ENCODE measurements around the gene MAMDC4.
"Not testable (repeated sequence)": the region's sequence is repeated elsewhere in the genome, so short reads cannot be mapped to it uniquely, and the experiment has no call there.

MAMDC4 gene

DNA sequence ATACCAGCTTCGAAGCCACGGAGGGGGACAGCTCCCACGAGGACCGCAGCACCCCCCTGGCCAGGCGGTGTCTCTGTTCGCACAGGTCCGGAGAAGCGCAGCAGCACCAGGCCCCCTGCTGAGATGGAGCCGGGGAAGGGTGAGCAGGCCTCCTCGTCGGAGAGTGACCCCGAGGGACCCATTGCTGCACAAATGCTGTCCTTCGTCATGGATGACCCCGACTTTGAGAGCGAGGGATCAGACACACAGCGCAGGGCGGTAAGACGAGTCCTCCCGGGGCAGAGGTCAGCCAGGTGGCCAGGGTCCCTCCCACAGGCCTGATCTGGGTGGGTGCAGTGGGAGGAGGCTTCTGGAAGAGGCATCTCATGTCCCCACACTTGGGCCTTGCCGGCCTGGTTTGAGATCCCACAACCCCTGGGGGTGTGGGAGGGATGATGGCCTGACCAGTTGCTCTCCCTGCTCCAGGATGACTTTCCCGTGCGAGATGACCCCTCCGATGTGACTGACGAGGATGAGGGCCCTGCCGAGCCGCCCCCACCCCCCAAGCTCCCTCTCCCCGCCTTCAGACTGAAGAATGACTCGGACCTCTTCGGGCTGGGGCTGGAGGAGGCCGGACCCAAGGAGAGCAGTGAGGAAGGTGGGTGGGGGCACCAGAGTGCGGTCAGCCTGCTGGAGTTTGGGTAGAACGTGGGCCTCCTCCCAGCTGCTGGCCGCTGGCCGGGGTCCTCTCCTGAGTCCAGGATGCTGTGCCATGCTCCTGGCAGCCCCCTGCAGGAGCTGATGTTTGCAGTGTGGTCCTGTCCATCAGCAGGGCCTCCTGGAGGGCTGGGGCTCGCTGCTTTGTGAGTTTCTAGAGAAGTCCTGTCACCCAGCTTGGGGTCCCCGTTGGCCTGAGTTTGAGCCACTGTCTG is 12.7 kb upstream of the MAMDC4 start:
- no peak for DNase-seq (ENCODE audit: low spot score)

DNA sequence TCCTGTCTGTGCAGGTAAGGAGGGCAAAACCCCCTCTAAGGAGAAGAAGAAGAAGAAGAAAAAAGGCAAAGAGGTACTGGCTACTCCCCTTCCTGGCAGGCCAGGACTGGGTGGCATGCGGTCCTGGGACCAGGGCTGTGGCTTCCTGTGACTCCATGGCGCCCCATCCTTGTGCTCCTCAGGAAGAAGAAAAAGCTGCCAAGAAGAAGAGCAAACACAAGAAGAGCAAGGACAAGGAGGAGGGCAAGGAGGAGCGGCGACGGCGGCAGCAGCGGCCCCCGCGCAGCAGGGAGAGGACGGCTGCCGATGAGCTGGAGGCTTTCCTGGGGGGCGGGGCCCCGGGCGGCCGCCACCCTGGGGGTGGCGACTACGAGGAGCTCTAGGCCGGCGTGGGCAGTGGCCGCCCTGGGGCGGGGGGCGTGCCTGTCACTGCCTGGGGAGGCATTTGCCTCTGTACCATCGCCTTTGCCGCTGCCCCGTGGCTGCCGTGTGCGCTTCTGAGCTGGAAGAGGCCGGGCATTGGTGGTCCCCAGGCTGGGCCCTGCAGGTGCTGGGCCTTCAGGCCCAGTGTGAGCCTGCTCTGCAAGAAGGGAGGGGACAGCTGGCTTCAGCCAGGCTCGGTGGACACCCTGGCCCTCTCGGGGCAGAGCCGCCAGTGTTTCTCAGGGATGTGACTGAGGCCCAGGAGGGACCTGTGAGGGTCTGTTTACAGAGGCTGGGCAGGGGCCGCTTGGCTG is 11.8 kb upstream of the MAMDC4 start:
- no peak for DNase-seq (ENCODE audit: low spot score)

DNA sequence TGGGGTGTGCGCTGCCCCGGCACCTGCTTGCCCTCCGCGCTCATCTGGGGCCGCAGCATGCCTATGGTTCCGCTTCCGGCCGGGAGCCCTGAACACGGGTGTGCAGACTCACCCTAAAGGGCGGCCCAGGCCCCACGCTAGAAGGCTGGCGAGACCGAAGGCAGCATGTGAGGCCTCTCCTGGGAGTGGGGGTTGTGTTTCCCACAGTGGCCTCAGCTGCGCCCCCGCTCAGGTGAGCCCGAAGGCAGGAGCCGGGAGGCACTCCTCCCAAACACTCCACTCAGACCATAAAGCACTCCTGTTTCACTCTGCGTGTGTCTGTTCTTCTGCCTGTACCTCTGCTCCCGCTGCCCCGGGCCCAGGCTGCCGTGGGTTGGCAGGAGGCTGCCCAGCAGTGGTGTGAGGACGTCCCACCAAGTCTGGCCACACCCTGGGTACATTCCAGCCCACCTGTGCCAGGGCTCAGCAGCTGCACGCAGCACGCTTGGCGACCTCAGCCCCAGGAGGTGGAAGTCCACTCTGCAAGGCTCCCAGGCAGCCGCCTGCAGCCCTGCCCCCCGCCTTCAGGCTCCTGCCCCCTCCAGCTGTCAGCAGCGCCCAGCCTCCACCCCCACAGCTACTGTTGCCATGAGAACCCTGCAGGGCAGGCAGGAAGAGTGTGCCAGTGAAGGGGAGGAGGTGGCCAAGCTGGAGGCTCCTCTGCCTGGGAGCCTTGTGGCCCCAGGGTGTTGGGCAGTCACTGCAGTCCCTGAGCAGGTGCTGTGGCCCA is 11.1 kb upstream of the MAMDC4 start:
- DNase-seq (ENCODE audit: low spot score) = no peak

DNA sequence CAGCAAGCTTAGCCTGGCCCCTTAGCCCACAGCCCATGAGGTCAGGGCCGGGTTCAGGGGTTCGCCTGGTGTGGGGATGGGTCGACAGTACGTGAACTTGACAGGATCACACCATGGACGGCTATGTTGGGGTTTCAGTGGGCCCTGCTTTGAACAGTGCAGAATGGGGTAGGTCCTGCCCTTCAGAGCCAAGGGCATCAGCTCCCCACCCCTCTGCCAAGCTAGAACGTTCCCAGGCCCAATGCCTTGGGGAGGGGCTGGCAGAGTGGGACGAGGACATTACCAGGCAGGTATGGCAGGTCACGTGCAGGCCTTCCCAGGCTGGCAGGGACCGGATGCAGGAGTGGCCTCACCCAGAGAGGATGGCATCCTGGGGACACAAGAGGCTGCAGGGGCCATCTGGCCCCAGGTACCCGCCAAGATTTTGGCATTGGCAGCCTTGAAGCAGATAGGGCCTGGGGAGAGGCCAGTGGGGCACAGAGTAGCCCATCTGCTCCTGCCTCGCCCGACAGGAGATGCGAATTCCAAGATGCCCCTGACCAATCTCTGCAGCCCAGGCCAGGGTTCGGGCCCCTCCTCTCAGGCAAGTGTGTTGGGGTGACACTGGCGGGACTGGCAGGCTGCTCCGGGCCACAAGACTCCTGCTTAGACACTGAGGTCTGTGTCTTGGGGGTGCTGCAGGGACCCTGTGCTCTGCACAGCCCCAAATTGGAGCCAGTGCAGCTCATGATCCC is 10.3 kb upstream of the MAMDC4 start:
- DNase-seq (ENCODE audit: low spot score) = not testable (repeated sequence)

DNA sequence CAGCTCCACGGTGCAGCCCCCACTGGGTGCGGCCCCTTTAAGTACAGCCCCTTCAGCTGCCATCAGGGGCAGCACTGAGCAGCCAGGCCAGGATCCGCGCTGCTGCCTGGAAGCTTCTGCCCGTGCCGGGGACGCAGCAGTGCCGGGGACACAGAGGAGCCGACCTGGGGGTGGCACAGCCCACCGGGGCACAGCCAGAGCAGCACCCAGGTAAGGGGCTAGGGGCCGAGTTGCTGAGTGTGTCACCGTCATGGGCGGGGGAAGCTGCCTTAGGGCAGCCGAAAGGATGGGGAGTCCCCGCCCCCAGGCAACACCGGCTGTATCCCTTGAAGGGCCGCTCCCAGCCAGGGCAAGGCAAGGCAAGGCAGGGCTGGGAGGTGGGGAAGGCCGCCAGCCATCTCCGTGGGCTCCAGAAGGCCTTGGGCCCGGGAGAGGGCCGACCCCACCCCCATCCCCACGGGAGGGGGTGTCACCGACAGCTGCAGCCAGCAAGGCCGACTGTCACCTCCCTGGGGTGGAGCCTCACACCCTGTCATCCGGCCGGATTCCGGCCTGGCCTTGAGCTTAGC is 9.7 kb upstream of the MAMDC4 start, which contains the start of gene AJM1:
Gene AJM1, plus strand, starts transcription at position 99 of the 569 bp plus-strand sequence. CDS start 1,937 bp downstream, outside the sequence.
- peak; percentile 76 for DNase-seq (ENCODE audit: low spot score)

DNA sequence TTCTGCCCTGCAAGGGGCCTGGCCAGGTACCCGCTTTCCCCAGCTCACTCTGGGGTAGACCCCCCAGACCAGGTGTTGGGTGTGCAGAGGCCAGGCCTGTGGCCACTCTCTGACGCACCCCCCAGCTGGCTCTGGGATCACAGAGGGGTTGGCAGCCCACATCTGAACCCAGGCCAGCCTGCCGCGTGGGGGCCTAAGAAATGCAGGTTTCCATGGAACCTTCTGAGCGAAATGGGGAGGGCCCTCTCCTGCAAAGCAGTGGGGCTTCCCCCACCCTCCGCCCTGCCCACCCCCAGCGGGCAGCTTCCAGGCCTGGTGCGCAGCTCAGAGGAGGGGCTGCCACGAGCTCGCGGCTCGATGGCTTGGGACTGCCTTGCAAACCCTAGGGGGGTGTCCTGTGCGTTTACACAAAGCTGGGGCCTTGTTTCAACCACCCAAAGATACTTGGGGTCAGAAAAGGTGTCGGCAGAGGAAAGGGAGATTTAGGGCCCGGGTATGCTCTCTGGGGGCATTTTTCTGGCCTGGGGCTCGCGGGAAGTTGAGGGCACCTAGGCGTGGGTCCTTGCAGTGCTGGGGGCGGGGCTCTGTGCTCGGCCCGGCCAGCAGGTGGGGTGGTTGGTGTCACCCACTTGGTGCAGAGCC is 8.9 kb upstream of the MAMDC4 start:
- not testable (repeated sequence) for DNase-seq (ENCODE audit: low spot score)

DNA sequence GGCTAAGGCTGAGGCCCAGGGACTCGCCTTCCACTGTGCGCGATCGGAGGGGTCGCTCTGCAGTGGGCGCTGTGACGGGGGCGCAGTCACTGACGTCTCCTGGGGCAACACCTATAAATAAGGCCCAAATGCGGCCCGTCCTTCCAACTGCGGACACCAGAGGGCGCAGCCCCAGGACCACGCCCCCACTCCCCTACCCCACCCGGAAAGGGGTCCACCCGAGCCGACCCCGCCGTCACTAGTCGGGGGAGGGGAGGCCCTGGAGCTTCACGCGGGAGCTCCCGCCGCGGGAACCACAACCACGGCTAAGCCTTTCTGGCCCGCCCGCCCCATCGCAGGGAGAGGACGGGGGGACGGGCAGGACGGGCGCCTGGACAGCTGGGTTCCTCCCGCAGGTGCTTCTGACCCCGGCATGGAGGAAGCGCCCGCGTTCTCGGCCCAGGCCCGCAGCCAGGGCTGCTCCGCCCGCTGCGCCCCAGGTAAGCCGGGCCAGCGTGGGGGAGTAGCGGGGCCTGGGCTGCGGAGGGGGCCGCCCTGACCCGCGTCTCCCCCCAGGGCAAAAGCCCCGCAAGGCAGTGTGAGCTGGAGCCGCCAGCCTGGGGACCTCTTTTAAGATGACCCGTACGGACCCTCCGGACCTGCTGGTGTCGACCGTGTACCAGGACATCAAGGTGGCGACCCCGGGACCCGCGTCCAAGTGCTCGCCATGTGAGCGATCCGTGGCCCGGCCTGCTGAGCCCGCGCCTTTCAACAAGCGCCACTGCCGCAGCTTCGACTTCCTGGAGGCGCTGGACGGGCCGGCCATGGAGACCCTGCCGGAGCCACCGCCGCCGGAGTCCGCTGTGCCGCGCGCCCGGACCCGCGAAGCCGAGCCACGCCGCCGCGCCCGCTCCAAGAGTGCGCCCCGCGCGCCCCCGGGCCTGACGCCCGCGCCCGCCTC is 8.1 kb upstream of the MAMDC4 start:
- DNase-seq (ENCODE audit: low spot score) = not testable (repeated sequence)

DNA sequence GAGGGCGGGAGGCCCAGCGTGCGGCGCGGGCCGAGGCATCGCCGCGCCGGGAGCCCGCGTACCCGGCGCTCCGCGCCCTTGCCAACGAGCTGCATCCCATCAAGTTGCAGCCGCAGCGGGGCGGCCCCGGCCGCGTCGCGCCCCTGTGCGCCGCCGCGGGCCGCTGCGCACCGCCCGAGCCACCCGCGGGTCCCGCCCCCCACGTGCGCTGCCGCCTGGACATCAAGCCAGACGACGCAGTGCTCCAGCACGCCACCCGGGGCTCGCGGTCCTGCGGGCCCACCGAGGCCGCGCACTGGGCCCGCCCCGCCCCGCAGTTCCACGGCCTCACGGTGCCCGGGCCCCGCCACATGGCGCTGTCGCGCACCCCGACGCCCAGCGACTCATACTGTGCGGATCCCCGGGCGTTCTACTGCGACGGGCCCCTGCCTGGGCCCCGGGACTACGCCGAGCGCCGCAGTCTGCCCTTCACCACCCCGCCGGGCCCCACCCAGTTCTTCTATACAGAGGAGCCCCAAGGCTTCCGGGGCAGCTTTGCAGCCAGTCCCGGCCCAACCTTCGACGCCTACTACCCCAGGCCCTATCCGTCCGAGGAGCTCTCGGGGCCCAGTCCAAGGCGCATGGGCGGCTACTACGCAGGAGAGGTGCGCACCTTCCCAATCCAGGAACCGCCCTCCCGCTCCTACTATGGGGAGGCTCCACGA is 7.2 kb upstream of the MAMDC4 start:
- no peak for DNase-seq (ENCODE audit: low spot score)

DNA sequence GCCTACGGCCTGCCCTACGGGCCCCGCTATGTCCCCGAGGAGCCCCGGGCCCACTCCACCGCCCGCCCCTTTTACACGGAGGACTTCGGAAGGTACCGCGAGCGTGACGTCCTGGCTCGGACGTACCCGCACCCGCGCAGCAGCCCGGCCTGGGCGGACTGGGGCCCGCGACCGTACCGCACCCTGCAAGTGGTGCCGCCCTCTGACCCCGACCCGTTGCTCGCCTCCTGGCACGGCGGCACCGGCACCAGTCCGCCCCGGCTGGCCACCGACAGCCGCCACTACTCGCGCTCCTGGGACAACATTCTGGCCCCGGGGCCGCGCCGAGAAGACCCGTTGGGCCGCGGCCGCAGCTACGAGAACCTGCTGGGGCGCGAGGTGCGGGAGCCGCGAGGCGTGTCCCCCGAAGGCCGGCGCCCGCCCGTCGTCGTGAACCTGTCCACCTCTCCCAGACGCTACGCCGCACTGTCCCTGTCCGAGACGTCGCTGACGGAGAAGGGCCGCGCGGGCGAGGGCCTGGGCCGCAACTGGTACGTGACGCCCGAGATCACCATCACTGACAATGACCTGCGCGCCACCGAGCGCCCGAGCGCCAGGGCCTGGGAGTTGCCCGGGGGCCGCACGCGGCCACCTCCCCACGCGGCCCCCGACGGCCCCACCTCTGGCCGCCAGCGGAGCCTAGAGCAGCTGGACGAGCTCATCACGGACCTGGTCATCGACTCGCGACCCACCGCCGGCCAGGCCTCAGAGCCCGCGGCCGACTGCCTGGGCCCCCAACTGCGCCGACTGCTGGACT is 6.5 kb upstream of the MAMDC4 start:
- no peak for DNase-seq (ENCODE audit: low spot score)

DNA sequence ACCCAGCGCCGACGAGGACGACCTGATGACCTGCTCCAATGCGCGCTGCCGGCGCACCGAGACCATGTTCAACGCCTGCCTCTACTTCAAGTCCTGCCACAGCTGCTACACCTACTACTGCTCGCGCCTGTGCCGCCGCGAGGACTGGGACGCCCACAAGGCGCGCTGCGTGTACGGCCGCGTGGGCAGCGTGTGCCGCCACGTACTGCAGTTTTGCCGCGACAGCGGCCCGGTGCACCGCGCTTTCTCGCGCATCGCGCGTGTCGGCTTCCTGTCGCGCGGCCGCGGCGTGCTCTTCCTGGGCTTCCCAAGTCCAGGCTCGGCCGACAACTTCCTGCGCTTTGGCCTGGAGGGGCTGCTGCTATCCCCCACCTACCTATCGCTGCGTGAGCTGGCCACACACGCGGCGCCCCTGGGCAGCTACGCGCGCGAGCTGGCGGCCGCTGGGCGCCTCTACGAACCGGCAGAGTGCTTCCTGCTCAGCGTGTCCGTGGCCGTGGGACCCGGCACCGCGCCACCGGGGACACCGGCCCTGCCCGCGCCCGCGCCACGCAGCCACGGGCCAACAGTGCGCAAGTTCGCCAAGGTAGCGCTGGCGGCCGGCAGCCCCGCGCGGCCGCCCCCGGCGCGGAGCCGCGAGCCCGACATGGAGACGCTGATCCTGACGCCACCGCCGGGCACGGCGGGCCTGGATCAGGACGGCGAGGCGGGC is 5.6 kb upstream of the MAMDC4 start:
- DNase-seq (ENCODE audit: low spot score) = no peak

DNA sequence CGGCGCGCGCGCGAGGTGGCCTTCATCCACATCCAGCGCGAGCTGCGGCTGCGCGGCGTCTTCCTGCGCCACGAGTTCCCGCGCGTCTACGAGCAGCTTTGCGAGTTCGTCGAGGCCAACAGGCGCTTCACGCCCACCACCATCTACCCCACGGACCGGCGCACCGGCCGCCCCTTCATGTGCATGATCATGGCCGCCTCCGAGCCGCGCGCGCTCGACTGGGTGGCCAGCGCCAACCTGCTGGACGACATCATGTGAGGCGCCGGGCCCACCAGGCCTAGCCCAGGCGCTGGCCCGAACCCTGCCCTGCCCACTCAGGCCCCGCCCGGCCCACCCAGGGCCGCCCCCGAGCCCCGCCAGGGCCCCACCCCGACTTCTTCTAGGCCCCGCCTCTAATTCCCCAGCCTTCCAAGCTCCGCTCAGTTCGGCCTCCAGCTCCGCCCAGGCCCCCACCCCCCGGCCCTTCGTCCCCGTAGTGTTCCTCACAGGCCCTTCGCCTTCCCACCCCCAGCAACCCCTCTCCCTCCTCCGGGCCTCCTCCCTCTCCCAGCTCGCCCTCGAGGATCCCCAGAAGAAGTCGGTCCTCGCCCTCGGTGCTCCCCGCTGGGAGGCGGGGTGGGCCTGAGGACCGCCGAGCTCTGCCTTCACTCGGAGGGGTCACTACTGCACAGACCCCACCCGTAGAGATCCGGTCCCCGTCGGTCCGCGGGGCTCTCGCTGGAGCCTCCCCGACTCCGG is 4.9 kb upstream of the MAMDC4 start:
- DNase-seq (ENCODE audit: low spot score) = peak; percentile 36

DNA sequence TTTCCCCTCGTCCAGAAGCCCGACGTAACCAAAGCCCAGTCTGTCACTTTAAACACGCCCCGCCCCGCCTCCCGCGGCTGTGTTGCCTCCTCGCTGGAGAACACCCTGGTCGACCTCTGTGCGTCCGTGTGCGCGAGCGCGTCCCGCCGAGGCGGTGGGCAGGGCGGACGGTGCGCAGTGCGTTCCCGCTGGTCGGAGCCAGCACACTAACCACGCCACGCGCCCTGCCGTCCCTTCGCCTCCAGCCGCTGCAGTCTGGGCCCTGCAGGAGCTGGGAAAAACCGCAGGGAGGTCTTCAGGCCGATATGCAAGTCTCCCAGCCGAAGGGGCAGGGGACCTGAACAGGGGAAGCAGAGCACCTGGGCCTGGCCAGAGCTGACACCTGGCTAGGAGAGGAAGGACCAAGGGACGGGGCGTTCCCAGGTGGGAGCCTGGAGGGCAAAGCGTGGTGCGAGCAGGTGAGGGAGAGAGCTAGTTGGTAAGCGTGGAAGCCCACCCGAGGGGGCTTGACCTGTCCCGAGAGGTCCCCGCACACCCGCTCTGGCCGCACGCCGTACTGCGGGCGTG is 4.2 kb upstream of the MAMDC4 start:
- DNase-seq (ENCODE audit: low spot score) = peak; percentile 80

DNA sequence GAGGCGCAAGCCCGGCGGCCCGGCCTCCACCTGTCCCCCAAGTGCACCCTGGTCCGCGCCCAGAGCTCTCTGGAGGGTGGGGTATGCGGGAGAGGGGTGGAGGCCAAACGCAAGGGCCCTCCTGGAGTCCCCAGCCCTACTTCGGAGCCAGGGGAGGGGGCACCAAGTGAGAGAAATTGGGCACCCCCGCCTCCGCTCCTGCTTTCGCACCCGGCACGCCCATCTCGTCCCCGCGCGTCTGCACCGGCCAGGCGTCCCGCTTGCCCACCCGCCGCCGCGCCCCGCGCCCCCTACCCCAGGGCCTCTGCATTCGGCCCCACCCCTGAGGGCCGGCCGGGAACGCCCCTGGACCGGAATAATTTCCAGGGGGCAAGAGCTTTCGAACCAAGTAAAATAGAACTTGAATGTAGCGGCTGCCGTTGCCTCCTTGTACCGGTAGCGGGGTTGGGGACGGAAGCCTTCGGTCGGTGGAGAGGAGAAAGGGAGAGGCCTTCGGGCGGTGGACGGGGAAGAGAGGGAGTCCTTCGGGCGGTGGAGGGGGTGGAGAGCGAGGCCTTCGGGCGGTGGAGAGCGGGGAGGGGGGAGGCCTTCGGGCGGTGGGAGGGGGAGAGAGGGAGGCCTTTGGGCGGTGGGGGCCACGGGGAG is 3.6 kb upstream of the MAMDC4 start:
- DNase-seq (ENCODE audit: low spot score) = no peak

DNA sequence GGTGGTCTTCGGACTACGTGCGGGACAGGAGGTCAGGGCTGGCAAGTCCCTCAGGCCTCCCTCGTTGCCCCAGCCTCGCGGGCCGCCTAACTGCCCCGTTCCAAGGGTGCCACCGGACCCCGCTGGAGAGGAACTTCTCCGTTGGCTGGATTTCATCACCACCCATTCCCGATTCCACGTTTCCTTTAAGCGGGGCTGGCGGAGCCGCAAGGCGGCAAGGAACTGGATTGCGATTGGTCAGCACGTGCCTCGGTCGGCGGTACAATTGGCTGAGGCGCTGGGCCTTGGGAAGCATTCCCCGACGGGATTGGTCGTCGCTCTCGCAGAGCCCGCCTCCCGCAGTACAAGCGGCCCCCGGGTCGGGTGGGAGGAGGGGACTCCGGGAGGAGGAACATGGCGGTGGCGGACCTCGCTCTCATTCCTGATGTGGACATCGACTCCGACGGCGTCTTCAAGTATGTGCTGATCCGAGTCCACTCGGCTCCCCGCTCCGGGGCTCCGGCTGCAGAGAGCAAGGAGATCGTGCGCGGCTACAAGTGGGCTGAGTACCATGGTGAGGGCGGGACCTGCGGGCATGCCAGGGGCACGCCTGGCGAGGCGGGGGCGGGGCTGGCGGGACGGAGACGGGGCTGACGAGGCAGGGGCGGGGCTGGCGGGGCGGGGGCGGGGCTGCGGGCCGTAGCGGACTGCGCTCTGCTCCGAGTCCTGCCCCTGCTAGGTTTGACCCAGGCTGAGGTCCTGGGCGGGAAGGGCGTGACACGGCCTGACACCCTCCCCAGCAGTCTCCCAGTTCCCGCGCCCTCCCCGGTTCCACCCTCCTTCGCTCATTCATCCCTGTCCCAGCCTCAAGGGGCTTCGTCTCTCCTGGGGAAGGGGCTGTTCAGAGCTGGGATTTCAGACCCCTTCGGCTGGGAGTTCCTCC is 2.8 kb upstream of the MAMDC4 start, which contains the start of gene PHPT1:
Gene PHPT1, plus strand, starts transcription at position 372 of the 922 bp plus-strand sequence. Its CDS starts 22 bp downstream, at position 394.
- peak; percentile 99 for DNase-seq (ENCODE audit: low spot score)
